ENCODE measurements around the gene MS4A10. TPM values are rescaled to one million over a fixed set of nuclear protein-coding genes. Genes with fewer than 3 reads are reported as not detected.

MS4A10 gene
- total and polyA plus RNA-seq, 5 donors from 2014 or later, result not detected

DNA sequence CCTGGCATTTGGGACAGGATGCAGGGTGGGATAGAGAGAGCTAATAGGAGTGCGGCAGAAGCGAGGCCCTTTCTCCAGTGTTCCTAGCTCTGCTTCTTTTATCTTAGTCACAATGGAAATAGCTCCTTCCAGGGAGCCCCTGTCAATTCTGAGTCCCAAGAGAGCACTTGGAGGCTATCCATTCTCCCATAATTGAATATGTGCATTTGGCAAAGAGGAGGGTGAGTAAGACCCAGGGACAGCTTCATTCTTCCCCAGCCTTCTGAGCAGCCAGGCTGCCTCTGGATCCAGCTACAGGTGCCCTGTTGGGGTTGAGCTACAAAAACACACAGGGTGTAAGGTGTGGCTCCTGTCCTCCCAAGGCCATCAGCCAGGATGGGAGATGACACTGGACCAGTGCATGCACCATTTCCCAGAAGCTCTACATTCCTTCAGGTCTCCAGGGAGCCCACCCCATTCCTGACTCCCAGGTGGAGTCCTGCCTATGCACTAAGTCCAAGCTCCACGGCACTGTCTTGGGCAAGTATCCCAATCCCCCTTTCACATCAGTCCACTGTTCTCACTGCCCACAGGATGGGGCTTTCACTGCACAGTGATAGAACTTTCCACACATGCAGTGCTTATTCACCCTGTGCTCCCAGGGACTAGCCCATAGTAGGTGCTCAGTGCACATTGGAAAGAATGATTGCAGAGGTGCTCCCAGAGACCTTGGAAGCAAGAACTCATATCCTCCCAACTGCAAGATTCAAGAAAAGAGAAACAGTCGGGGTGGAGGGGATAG, 6.2 kb downstream of the MS4A10 start:
- no peak for DNase-seq
- no peak overlapping the region for H3K27ac Mint-ChIP-seq
- Histone ChIP-seq H3K4me3 (ENCODE audit: low read depth, low read length) (no peak overlapping the region), H3K9me3 (ENCODE audit: control insufficient read depth in 2 of 2, low read length in 2 of 2) (no peaks in the 10 kb centered on the region), H3K36me3 (ENCODE audit: control insufficient read depth, insufficient read depth, low read length) (no peaks in the 10 kb centered on the region), H3K4me1 (ENCODE audit: control insufficient read depth, insufficient read depth, low read length, poor library complexity, severe bottlenecking) (no peaks in the 10 kb centered on the region), H3K27me3 (ENCODE audit: control insufficient read depth, insufficient read depth, low read length) (no peaks in the 10 kb centered on the region), H3K27ac (ENCODE audit: insufficient read depth, low read length, poor library complexity, severe bottlenecking) (no peak overlapping the region)
- ATAC-seq (ENCODE audit: low read depth in 2 of 2), result no peak
- no peaks in the 10 kb centered on the region for H3K9me3 Mint-ChIP-seq
- H3K4me1 Mint-ChIP-seq, result no peaks in the 10 kb centered on the region
- no peak overlapping the region for H3K4me3 Mint-ChIP-seq
- peaks cover 6% of the 10 kb centered on the region for H3K27me3 Mint-ChIP-seq
- H3K36me3 Mint-ChIP-seq, result no peaks in the 10 kb centered on the region

DNA sequence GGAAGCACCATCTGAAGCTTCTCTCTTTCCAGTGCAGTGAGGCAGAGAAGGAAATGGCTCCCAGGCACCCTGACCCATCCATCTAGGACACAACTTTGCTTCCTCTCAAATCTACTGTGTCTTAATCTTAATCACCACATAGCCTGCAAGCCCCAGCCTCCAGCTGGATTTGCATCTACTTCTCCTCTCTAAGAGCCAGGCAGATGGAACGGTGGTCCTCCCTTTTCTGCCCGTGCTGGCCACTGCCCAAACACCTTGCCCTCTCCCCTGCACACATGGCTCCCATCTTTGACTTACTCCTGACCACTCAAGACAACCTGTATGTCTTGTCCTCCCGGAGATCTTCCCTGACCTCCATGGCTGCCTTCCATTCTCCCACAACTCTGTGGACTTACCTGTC, 7.4 kb downstream of the MS4A10 start:
- ATAC-seq (ENCODE audit: low read depth in 2 of 2), result no peak
- no peak for DNase-seq
- Histone ChIP-seq H3K27ac (ENCODE audit: insufficient read depth, low read length, poor library complexity, severe bottlenecking) (no peak overlapping the region), H3K4me1 (ENCODE audit: control insufficient read depth, insufficient read depth, low read length, poor library complexity, severe bottlenecking) (no peaks in the 10 kb centered on the region), H3K9me3 (ENCODE audit: control insufficient read depth in 2 of 2, low read length in 2 of 2) (no peaks in the 10 kb centered on the region), H3K27me3 (ENCODE audit: control insufficient read depth, insufficient read depth, low read length) (no peaks in the 10 kb centered on the region), H3K36me3 (ENCODE audit: control insufficient read depth, insufficient read depth, low read length) (no peaks in the 10 kb centered on the region), H3K4me3 (ENCODE audit: low read depth, low read length) (no peak overlapping the region)
- Mint-ChIP-seq H3K4me1 (no peaks in the 10 kb centered on the region), H3K27me3 (peaks cover 6% of the 10 kb centered on the region), H3K4me3 (no peak overlapping the region), H3K9me3 (no peaks in the 10 kb centered on the region), H3K27ac (no peak overlapping the region), H3K36me3 (no peaks in the 10 kb centered on the region)

DNA sequence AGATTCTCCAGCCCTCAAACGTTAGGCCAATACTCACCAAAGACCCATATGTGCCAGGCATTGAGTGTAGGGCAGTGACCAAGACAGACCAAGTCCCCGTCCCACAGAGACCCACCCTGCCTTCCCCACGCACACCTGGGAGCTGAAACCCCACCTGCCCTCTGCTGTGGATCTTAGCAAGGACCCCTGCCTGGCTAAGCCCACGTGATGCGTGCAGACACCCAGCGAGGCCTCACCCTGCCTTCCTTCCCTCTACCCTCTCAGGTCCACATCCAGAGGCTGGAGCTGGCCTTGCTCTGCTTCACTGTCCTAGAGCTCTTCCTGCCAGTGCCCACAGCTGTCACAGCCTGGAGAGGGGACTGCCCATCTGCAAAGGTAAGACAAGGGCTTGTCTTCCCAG, 10.2 kb downstream of the MS4A10 start:
- H3K27me3 ChIP-seq (ENCODE audit: control insufficient read depth, insufficient read depth, low read length), result no peaks in the 10 kb centered on the region

DNA sequence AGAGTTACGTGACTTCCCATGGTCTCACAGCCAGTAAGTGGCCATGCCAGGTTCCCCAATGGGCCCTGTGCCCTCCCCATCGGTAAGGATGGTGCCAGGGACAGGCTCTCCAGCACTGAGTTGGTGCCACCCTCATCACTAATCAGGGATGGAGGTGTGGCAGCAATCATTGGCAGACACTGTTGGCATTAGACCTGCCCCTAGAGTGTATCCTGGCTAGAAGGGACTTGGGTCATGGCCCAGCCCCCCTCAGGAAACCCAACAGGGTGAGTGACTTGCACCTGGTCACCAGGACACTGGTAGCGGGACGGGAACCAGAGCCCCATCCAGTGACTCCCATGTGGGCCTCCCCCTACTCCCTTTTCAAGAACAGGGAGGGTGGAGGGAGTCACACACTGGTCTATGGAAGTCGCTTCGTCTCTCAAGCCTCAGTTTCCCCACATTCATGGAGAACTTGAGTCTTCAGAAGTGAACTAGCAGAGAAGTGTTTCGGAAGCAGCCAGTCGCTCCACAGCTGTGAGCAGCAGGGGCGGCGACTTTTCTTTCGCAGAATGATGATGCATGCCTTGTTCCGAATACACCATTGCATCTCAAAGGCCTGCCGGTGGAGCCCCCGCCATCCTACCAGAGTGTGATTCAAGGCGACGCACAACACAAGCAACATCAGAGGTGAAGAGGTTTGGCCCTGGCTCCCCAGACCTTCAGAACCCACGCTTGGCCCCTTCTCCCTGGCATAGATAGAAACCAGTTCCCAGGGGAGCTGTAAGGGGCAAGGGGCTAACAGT, 12.9 kb downstream of the MS4A10 start:
- Mint-ChIP-seq H3K27me3 (peaks cover 4% of the 10 kb centered on the region), H3K27ac (no peak overlapping the region), H3K4me1 (no peaks in the 10 kb centered on the region), H3K4me3 (no peak overlapping the region), H3K9me3 (no peaks in the 10 kb centered on the region), H3K36me3 (no peaks in the 10 kb centered on the region)
- Histone ChIP-seq H3K4me3 (ENCODE audit: low read depth, low read length) (no peak overlapping the region), H3K4me1 (ENCODE audit: control insufficient read depth, insufficient read depth, low read length, poor library complexity, severe bottlenecking) (no peaks in the 10 kb centered on the region), H3K36me3 (ENCODE audit: control insufficient read depth, insufficient read depth, low read length) (no peaks in the 10 kb centered on the region), H3K27ac (ENCODE audit: insufficient read depth, low read length, poor library complexity, severe bottlenecking) (no peak overlapping the region), H3K27me3 (ENCODE audit: control insufficient read depth, insufficient read depth, low read length) (no peaks in the 10 kb centered on the region), H3K9me3 (ENCODE audit: control insufficient read depth in 2 of 2, low read length in 2 of 2) (no peaks in the 10 kb centered on the region)
- ATAC-seq (ENCODE audit: low read depth in 2 of 2) (no peak), DNase-seq (no peak)

More for the DNA sequence above, 10.2 kb downstream of the MS4A10 start:
- H3K27ac ChIP-seq (ENCODE audit: insufficient read depth, low read length, poor library complexity, severe bottlenecking), result no peak overlapping the region
- Mint-ChIP-seq H3K36me3 (no peaks in the 10 kb centered on the region), H3K4me3 (no peak overlapping the region), H3K4me1 (no peaks in the 10 kb centered on the region), H3K27me3 (peaks cover 4% of the 10 kb centered on the region), H3K9me3 (no peaks in the 10 kb centered on the region), H3K27ac (no peak overlapping the region)
- no peak for DNase-seq
- no peaks in the 10 kb centered on the region for H3K36me3 ChIP-seq (ENCODE audit: control insufficient read depth, insufficient read depth, low read length)
- no peaks in the 10 kb centered on the region for H3K9me3 ChIP-seq (ENCODE audit: control insufficient read depth in 2 of 2, low read length in 2 of 2)
- ATAC-seq (ENCODE audit: low read depth in 2 of 2), result no peak
- H3K4me1 ChIP-seq (ENCODE audit: control insufficient read depth, insufficient read depth, low read length, poor library complexity, severe bottlenecking), result no peaks in the 10 kb centered on the region
- H3K4me3 ChIP-seq (ENCODE audit: low read depth, low read length), result no peak overlapping the region

DNA sequence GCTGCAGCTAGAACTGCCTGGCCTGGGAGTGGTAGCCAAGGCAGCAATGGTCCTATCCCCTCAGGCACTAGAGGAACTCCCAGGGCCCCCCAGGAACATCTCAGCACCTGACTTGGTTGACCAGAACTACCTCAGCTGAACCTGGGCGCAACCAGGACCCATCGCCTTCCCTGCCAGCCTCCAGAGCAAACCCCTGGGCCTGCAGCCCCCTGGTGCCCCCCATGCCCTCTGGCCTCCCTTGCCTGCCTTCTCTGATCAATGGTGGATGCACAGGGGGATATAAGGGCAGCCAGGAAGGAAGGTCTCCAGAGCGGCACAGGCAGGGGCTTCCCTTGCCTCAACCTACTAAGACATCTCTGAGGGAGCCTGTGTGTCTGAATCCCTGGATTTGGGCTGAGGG, 13.5 kb downstream of the MS4A10 start:
- H3K4me1 ChIP-seq (ENCODE audit: control insufficient read depth, insufficient read depth, low read length, poor library complexity, severe bottlenecking), result no peaks in the 10 kb centered on the region
- DNase-seq (no peak), ATAC-seq (ENCODE audit: low read depth in 2 of 2) (no peak)
- Mint-ChIP-seq H3K4me1 (no peaks in the 10 kb centered on the region), H3K27me3 (peaks cover 4% of the 10 kb centered on the region), H3K36me3 (no peaks in the 10 kb centered on the region), H3K9me3 (no peaks in the 10 kb centered on the region), H3K4me3 (no peak overlapping the region), H3K27ac (no peak overlapping the region)
- H3K27me3 ChIP-seq (ENCODE audit: control insufficient read depth, insufficient read depth, low read length), result no peaks in the 10 kb centered on the region
- H3K27ac ChIP-seq (ENCODE audit: insufficient read depth, low read length, poor library complexity, severe bottlenecking), result no peak overlapping the region
- H3K36me3 ChIP-seq (ENCODE audit: control insufficient read depth, insufficient read depth, low read length), result no peaks in the 10 kb centered on the region
- no peaks in the 10 kb centered on the region for H3K9me3 ChIP-seq (ENCODE audit: control insufficient read depth in 2 of 2, low read length in 2 of 2)
- H3K4me3 ChIP-seq (ENCODE audit: low read depth, low read length), result no peak overlapping the region

DNA sequence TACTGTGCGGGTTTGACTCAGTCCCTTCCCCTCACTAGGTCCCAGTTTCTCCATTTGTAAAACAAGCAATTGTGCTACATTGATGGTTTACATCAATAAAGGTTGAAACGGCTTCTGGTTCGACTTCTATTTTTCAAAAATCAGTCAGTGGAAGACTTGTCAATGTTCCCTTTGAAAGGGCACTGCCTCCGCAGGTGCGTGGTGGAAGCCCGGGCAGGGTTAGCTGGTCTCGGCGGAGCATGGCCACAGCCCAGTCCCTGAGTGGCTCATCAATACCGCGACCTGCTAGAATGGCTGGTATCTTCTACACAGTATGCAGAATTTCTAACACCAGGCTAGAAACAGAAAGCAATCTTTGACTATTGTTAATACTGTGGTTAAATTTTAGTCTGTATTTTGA, 16.1 kb downstream of the MS4A10 start:
- no peak overlapping the region for H3K4me3 Mint-ChIP-seq
- no peak for ATAC-seq (ENCODE audit: low read depth in 2 of 2)
- Histone ChIP-seq H3K36me3 (ENCODE audit: control insufficient read depth, insufficient read depth, low read length) (no peaks in the 10 kb centered on the region), H3K4me3 (ENCODE audit: low read depth, low read length) (no peak overlapping the region), H3K27me3 (ENCODE audit: control insufficient read depth, insufficient read depth, low read length) (no peaks in the 10 kb centered on the region), H3K4me1 (ENCODE audit: control insufficient read depth, insufficient read depth, low read length, poor library complexity, severe bottlenecking) (no peaks in the 10 kb centered on the region), H3K27ac (ENCODE audit: insufficient read depth, low read length, poor library complexity, severe bottlenecking) (no peak overlapping the region), H3K9me3 (ENCODE audit: control insufficient read depth in 2 of 2, low read length in 2 of 2) (no peaks in the 10 kb centered on the region)
- H3K4me1 Mint-ChIP-seq, result no peaks in the 10 kb centered on the region
- H3K9me3 Mint-ChIP-seq, result no peaks in the 10 kb centered on the region
- no peak for DNase-seq
- no peak overlapping the region for H3K27ac Mint-ChIP-seq
- peaks cover 14% of the 10 kb centered on the region for H3K27me3 Mint-ChIP-seq
- no peaks in the 10 kb centered on the region for H3K36me3 Mint-ChIP-seq

DNA sequence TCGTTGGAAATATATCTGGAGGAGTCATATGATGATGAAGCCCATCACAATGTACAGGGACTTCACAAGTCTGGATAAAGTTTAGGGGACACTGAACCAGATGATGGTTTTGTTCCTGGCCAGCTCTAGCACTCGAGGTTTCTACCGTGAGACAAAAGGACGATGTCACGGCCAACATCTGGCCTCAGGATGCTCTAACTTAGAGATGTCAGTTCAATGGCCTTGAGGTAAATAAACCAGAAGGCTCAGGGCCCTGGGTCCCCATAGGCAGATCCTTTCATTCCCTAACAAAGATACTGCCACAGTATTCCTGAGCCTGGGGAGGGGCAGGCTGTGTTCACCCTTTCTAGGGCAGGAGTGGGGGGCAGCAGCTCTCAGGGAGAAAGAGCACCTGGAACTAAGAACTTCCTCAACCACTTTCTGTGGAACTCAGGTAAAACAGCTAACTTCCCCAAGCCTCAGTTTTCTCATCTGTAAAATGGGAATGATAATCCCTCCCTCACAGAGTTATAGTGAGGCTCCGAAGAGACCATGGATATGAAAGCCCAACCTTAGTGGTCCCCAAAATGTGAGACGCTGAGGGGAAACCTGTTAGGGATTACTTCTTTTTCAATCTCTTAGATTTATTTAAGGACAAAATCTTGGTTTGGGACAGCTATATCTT, 18.3 kb downstream of the MS4A10 start:
- Mint-ChIP-seq H3K27ac (no peak overlapping the region), H3K4me1 (no peaks in the 10 kb centered on the region), H3K4me3 (no peak overlapping the region), H3K36me3 (no peaks in the 10 kb centered on the region), H3K9me3 (peaks cover 0 to 2% (median 0%) of the 10 kb centered on the region in 7 donors), H3K27me3 (peaks cover 14% of the 10 kb centered on the region)
- no peaks in the 10 kb centered on the region for H3K9me3 ChIP-seq (ENCODE audit: control insufficient read depth in 2 of 2, low read length in 2 of 2)
- H3K27me3 ChIP-seq (ENCODE audit: control insufficient read depth, insufficient read depth, low read length), result no peaks in the 10 kb centered on the region
- no peaks in the 10 kb centered on the region for H3K4me1 ChIP-seq (ENCODE audit: control insufficient read depth, insufficient read depth, low read length, poor library complexity, severe bottlenecking)
- no peak for ATAC-seq (ENCODE audit: low read depth in 2 of 2)
- no peak overlapping the region for H3K4me3 ChIP-seq (ENCODE audit: low read depth, low read length)
- H3K27ac ChIP-seq (ENCODE audit: insufficient read depth, low read length, poor library complexity, severe bottlenecking), result no peak overlapping the region
- DNase-seq, result no peak
- no peaks in the 10 kb centered on the region for H3K36me3 ChIP-seq (ENCODE audit: control insufficient read depth, insufficient read depth, low read length)
